Activated naive CD8-positive, alpha-beta T cell treated with anti-CD3 and anti-CD28 coated beads, Interleukin-2, amount 50 U/mL, for 16 hours (primary cell): ENCODE measurements around the gene OR5AU1.

Source experiments
- DNase-seq: peaks from one replicate; pipeline ENCODE4 v3.0.0-alpha.2; 2020; ENCODE audit warnings: low read depth, low spot score

Gene OR5AU1

GRCh38 chr14:21107283-21107800 is 48.5 kb downstream of the OR5AU1 start:
- no peak for DNase-seq

GRCh38 chr14:21106498-21107282 is 49.2 kb downstream of the OR5AU1 start:
- DNase-seq, result peak; percentile 54

GRCh38 chr14:21106176-21106497 is 49.7 kb downstream of the OR5AU1 start:
- DNase-seq, result no peak

GRCh38 chr14:21105095-21105494 is 50.8 kb downstream of the OR5AU1 start:
- no peak for DNase-seq
